BJ (cell line): ENCODE measurements around the gene MGMT. TPM values are rescaled to one million over a fixed set of nuclear protein-coding genes. Genes with fewer than 3 reads are reported as not detected.

Source experiments
- CTCF ChIA-PET: fragments of 350-600 bp; formaldehyde crosslinking; extraction: SDS; loops from one replicate; lab custom pipeline; 2021; ENCODE audit warnings: antibody characterized with exemption, inconsistent platforms; lab: Yijun Ruan, JAX
- POLR2A ChIA-PET: fragments of 300-600 bp; sonication (Branson Sonifier 250); formaldehyde crosslinking; extraction: SDS; loops from one replicate; lab custom pipeline; 2021; ENCODE audit warnings: antibody characterized with exemption; lab: Charles Lee
- DNase-seq: peaks from one replicate; pipeline ENCODE4 v3.0.0-alpha.2; 2011; ENCODE audit warnings: low read depth
- H3K27me3 ChIP-seq: 2 replicates; pipeline ENCODE4 v1.6.0; 2011; ENCODE audit warnings: low read length; ENCODE audit not compliant: control insufficient read depth, insufficient read depth
- H3K36me3 ChIP-seq: 2 replicates; pipeline ENCODE4 v1.5.1; 2011; ENCODE audit warnings: low read length; ENCODE audit not compliant: control insufficient read depth, insufficient read depth
- H3K4me3 ChIP-seq: 2 replicates; pipeline ENCODE4 v1.5.1; 2011; ENCODE audit warnings: low read depth, mild to moderate bottlenecking, control low read depth, low read length
- CTCF ChIP-seq: IDR thresholded peaks from 2 replicates; pipeline ENCODE4 v1.5.1; 2011; ENCODE audit warnings: low read depth, mild to moderate bottlenecking, control low read depth, inconsistent platforms, low read length, moderate library complexity; ENCODE audit not compliant: insufficient read depth
- polyA plus RNA-seq: library from polyadenylated mRNA; depleted of rRNA; stranded (reverse); fragments of >200 nt; gene quantifications from 2 replicates; pipeline ENCODE4 v1.2.3, GENCODE V29; 2011

The MGMT gene
- polyA plus RNA-seq, 1 experiment, result 21.0 TPM

GRCh38 chr10:129440722-129441316 is 26.2 kb upstream of the MGMT start:
- CTCF ChIA-PET, result no interaction called here
- no peaks in the 10 kb centered on the region for H3K36me3 ChIP-seq
- TF ChIP-seq CTCF, result no peak
- no peak for DNase-seq
- H3K4me3 ChIP-seq, result no peak overlapping the region
- POLR2A ChIA-PET, result no interaction called here
- H3K27me3 ChIP-seq, result no peaks in the 10 kb centered on the region

DNA sequence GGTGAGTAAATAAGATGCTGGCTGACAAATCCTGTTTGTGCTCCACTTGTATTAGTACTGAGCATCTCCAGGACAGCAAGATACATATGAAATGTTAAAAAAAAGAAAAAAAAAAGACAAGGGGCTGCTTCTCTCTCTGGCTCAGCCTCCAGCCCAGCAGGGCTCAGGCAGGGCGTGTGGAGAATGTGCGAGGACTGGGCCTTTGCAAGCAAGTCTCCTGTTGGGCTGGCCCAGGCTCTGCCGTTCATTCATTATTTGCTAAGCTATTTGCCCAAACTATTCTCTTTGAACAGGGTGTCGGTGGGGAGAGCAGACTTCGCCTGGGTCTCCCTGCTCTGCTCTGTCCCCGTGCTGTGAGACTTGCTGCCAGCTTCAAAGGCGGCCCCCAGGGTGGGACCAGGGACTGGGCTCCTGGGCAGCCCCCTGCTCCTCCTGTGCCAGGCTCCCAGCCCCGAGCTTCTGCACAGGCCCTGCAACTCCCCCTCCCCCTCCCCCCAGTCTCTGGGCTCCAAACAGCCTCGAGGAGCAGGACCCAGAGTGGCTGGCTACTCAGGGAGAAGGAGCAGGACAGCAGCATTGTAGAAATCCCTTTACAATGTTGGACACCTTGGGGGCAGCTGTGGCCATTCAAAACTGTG is 25.6 kb upstream of the MGMT start:
- POLR2A ChIA-PET, result no interaction called here
- DNase-seq, result no peak

GRCh38 chr10:129442866-129443265 is 24.2 kb upstream of the MGMT start:
- Histone ChIP-seq H3K27me3 (no peaks in the 10 kb centered on the region), H3K4me3 (no peak overlapping the region), H3K36me3 (no peaks in the 10 kb centered on the region)
- no peak for DNase-seq
- TF ChIP-seq CTCF, result no peak
- ChIA-PET CTCF (no interaction called here), POLR2A (no interaction called here)

More for the DNA sequence above, 25.6 kb upstream of the MGMT start:
- Histone ChIP-seq H3K36me3 (no peaks in the 10 kb centered on the region), H3K4me3 (no peak overlapping the region), H3K27me3 (no peaks in the 10 kb centered on the region)
- CTCF ChIA-PET, result no interaction called here
- no peak for TF ChIP-seq CTCF

DNA sequence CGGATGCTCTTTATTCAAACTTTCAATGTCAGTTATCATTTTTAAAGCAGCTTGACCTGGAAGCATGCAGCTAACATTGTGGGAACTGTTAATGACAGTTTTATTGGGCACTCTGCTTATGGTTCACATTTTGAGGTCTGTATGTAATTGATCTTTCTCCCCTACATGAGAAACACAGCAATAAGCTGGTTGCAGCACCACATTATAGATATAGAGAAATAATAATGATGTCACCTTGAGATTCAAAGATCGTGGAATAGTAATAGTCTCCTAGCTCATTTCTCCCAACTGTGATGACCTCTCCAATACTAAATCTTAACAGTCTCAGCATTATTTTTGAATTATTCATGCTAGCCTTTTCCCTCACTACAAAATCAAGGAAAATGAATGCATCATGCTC is 22.7 kb upstream of the MGMT start:
- no peak for TF ChIP-seq CTCF
- Histone ChIP-seq H3K36me3 (no peaks in the 10 kb centered on the region), H3K27me3 (no peaks in the 10 kb centered on the region), H3K4me3 (no peak overlapping the region)
- ChIA-PET POLR2A (no interaction called here), CTCF (no interaction called here)
- no peak for DNase-seq

GRCh38 chr10:129445436-129446182 is 21.4 kb upstream of the MGMT start:
- POLR2A ChIA-PET, result no interaction called here
- no peak for TF ChIP-seq CTCF
- CTCF ChIA-PET, result no interaction called here
- no peak for DNase-seq
- Histone ChIP-seq H3K27me3 (no peaks in the 10 kb centered on the region), H3K4me3 (no peak overlapping the region), H3K36me3 (no peaks in the 10 kb centered on the region)
